K562 (cell line): ENCODE results near the gene UNC5B. TPM values are rescaled to one million over a fixed set of nuclear protein-coding genes. Genes with fewer than 3 reads are reported as not detected.

Experiments used
- CBX5 ChIP-seq: IDR thresholded peaks from 2 replicates; pipeline ENCODE4 v1.6.1; 2014; ENCODE audit warnings: low read depth, borderline replicate concordance
- ELF4 ChIP-seq: fragments of 450-650 bp; formaldehyde crosslinking; IDR thresholded peaks from 2 replicates; pipeline ENCODE4 v1.4.0; 2022; ENCODE audit warnings: missing genetic modification characterization
- EP400 ChIP-seq: fragments of 450-650 bp; IDR thresholded peaks from 2 replicates; pipeline ENCODE4 v1.6.1; 2017; ENCODE audit warnings: antibody characterized with exemption, mild to moderate bottlenecking, moderate library complexity
- ETV6 ChIP-seq, 3 experiments: fragments of 150-350 bp in 1 of 3; sonication (generic) in 1 of 3; formaldehyde crosslinking in 1 of 3; IDR thresholded peaks; 2 replicates each; pipeline versions ENCODE4 v1.6.1 to v1.8.0; 2014 to 2022; ENCODE audit warnings: borderline replicate concordance in 2 of 3, low read depth in 2 of 3, antibody characterized with exemption in 1 of 3, low read length in 1 of 3, mild to moderate bottlenecking in 1 of 3, missing genetic modification reagents in 1 of 3
- GATA2 ChIP-seq: sonication (generic); formaldehyde crosslinking; IDR thresholded peaks from 2 replicates; pipeline ENCODE4 v1.4.0; 2020; ENCODE audit warnings: mild to moderate bottlenecking, missing genetic modification reagents
- GATAD2A ChIP-seq: fragments of 450-650 bp; IDR thresholded peaks from 2 replicates; pipeline ENCODE4 v1.6.1; 2017
- ILK ChIP-seq: fragments of 450-650 bp; IDR thresholded peaks from 2 replicates; pipeline ENCODE4 v1.6.1; 2016; ENCODE audit warnings: missing genetic modification characterization, low read depth, mild to moderate bottlenecking, missing compliant biosample characterization, moderate library complexity, borderline replicate concordance
- KLF6 ChIP-seq: fragments of 250-450 bp; sonication (Bioruptor Pico); IDR thresholded peaks from 2 replicates; pipeline ENCODE4 v1.4.0; 2020; ENCODE audit warnings: mild to moderate bottlenecking, moderate library complexity, borderline replicate concordance
- LCOR ChIP-seq: sonication (generic); formaldehyde crosslinking; IDR thresholded peaks from 2 replicates; pipeline ENCODE4 v1.8.0; 2022; ENCODE audit warnings: mild to moderate bottlenecking, missing genetic modification reagents
- MYNN ChIP-seq, 2 experiments: sonication (generic); formaldehyde crosslinking in 1 of 2; IDR thresholded peaks; 2 replicates each; pipeline versions ENCODE4 v1.5.0 to v1.6.1; 2016 to 2020; ENCODE audit warnings: antibody characterized with exemption in 1 of 2, missing genetic modification reagents in 1 of 2
- NCOA1 ChIP-seq: fragments of 450-650 bp; IDR thresholded peaks from 2 replicates; pipeline ENCODE4 v1.6.1; 2016; ENCODE audit warnings: low read depth
- RCOR1 ChIP-seq, 2 experiments: IDR thresholded peaks; 2 replicates each; pipeline ENCODE4 v1.6.1; 2012; ENCODE audit warnings: low read depth in 2 of 2, low read length in 2 of 2, borderline replicate concordance in 1 of 2, improper control_type of control experiment in 1 of 2
- SMAD2 ChIP-seq: fragments of 150-350 bp; IDR thresholded peaks from 2 replicates; pipeline ENCODE4 v1.6.1; 2014; ENCODE audit warnings: low read depth, mild to moderate bottlenecking, low read length
- SNRNP70 ChIP-seq: fragments of 200-400 bp; formaldehyde crosslinking; optimal IDR thresholded peaks from 2 replicates; pipeline ENCODE3; 2017; ENCODE audit warnings: low read depth, low read length
- TCF3 ChIP-seq: sonication (generic); formaldehyde crosslinking; IDR thresholded peaks from 2 replicates; pipeline ENCODE4 v1.4.0; 2020; ENCODE audit warnings: mild to moderate bottlenecking, missing genetic modification reagents
- TEAD1 ChIP-seq, 2 experiments: fragments of 450-650 bp in 1 of 2; sonication (generic) in 1 of 2; formaldehyde crosslinking; IDR thresholded peaks; 2 replicates each; pipeline versions ENCODE4 v1.4.0 to v1.8.0; 2020 to 2022; ENCODE audit warnings: mild to moderate bottlenecking in 2 of 2, missing genetic modification reagents in 1 of 2
- TEAD4 ChIP-seq, 2 experiments: sonication (generic) in 1 of 2; formaldehyde crosslinking in 1 of 2; IDR thresholded peaks; 2 replicates each; pipeline versions ENCODE4 v1.6.1 to v1.8.0; 2012 to 2022; ENCODE audit warnings: borderline replicate concordance in 1 of 2, inconsistent platforms in 1 of 2, low read length in 1 of 2, mild to moderate bottlenecking in 1 of 2, missing genetic modification reagents in 1 of 2
- YBX1 ChIP-seq: fragments of 450-650 bp; IDR thresholded peaks from 2 replicates; pipeline ENCODE4 v1.7.1; 2016; ENCODE audit warnings: mild to moderate bottlenecking
- ZNF184 ChIP-seq: sonication (generic); formaldehyde crosslinking; IDR thresholded peaks from 2 replicates; pipeline ENCODE4 v1.5.0; 2020; ENCODE audit warnings: missing genetic modification reagents
- ZNF444 ChIP-seq: fragments of 250-450 bp; sonication (Bioruptor Pico); IDR thresholded peaks from 2 replicates; pipeline ENCODE4 v1.4.0; 2020; ENCODE audit warnings: mild to moderate bottlenecking, moderate library complexity
- ZNF764 ChIP-seq: fragments of 250-450 bp; sonication (Bioruptor Pico); IDR thresholded peaks from 2 replicates; pipeline ENCODE4 v1.4.0; 2020; ENCODE audit warnings: low read depth, mild to moderate bottlenecking, moderate library complexity
- polyA plus RNA-seq, 8 experiments: library from polyadenylated mRNA; depleted of rRNA in 4 of 8; stranded (reverse) in 5 of 8; unstranded in 3 of 8; fragments of >200 nt; fragmentation: Nextera tagmentation in 2 of 8; fragmentation: Illumina TruSeq in 1 of 8; extraction: Ambion mirVana in 2 of 8; extraction: Trizol in 1 of 8; gene quantifications; 2 replicates each; pipeline versions ENCODE4 v1.2.1 to v1.2.3, GENCODE V29; 2011 to 2014; ENCODE audit warnings: inconsistent platforms in 1 of 8, missing spikeins in 1 of 8
- total RNA-seq, 7 experiments: library from RNA; depleted of rRNA in 6 of 7; stranded (reverse); fragments of >200 nt in 6 of 7; fragmentation: Illumina TruSeq in 2 of 7; extraction: Trizol in 2 of 7; gene quantifications; 2 replicates each; pipeline versions ENCODE4 v1.2.1 to v1.2.3, GENCODE V29; 2011 to 2021; ENCODE audit warnings: low replicate concordance in 1 of 7
- TF ChIP-seq, protein P1 (sequence below), 2 experiments: fragments of 200-800 bp in 1 of 2; sonication (Bioruptor generic) in 1 of 2; sonication (generic) in 1 of 2; formaldehyde crosslinking in 1 of 2; IDR thresholded peaks in 1 of 2; conservative IDR thresholded peaks in 1 of 2; 2 replicates each; pipeline versions ENCODE4 v1.5.0 to v1.6.1; 2016 to 2020; ENCODE audit warnings: missing compliant biosample characterization in 1 of 2, missing genetic modification characterization in 1 of 2, missing genetic modification reagents in 1 of 2
- TF ChIP-seq, protein P2 (sequence below): sonication (generic); formaldehyde crosslinking; IDR thresholded peaks from 2 replicates; pipeline ENCODE4 v1.8.0; 2023; ENCODE audit warnings: mild to moderate bottlenecking, missing genetic modification reagents
- TF ChIP-seq, protein P3 (sequence below): fragments of 250-450 bp; sonication (Bioruptor Pico); IDR thresholded peaks from 2 replicates; pipeline ENCODE4 v1.8.0; 2021; ENCODE audit warnings: moderate library complexity, mild to moderate bottlenecking, inconsistent platforms
- TF ChIP-seq, protein P4 (sequence below): IDR thresholded peaks from 2 replicates; pipeline ENCODE4 v1.6.1; 2016; ENCODE audit warnings: missing genetic modification characterization, missing compliant biosample characterization

The UNC5B gene
- total and polyA plus RNA-seq, 9 of the 15 experiments (the other 6 are each of a cell fraction or from before 2014, with no cell fraction given), result 0.10 to 8.4 (median 2.1) TPM

DNA sequence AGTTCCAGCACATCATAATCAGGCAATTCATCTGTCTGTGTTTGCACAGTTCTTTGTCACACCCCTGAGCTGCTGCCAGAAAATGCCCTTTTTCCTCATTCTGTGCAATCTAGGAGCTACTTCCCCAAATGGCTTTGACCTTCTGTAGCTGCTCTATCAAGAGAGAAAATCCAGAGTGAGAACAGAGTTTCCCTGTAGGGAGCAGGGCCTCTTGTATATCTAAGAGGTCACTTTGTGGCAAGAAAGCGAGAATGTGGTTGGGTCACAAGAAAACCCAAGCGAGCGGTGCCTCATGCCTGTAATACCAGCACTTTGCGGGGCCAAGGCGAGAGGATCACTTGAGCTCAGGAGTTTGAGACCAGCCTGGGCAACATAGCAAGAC is 131.0 kb downstream of the UNC5B start (continued):
- TF ChIP-seq, protein P1, sequence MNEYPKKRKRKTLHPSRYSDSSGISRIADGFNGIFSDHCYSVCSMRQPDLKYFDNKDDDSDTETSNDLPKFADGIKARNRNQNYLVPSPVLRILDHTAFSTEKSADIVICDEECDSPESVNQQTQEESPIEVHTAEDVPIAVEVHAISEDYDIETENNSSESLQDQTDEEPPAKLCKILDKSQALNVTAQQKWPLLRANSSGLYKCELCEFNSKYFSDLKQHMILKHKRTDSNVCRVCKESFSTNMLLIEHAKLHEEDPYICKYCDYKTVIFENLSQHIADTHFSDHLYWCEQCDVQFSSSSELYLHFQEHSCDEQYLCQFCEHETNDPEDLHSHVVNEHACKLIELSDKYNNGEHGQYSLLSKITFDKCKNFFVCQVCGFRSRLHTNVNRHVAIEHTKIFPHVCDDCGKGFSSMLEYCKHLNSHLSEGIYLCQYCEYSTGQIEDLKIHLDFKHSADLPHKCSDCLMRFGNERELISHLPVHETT (CRISPR knock-in tag; conservative IDR thresholded peaks at IDR 0.05 in 1 of 2, IDR thresholded peaks at IDR 0.05 in 1 of 2), result 0 out of 4 replicates have a peak, but pooled peaks of 1 of the 2 experiments have one; percentile 21
- TF ChIP-seq EP400 (no peak), GATA2 (CRISPR knock-in tag) (peak; percentile 54), TEAD1 (CRISPR knock-in tag; IDR thresholded peaks at IDR 0.05) (peak in 1 of 2 experiments; percentile 40; a peak in 1 of 4 replicates), CBX5 (no peak), ETV6 (IDR thresholded peaks at IDR 0.05; ENCODE audit: borderline replicate concordance in 1 of 2, low read depth in 2 of 2, low read length in 1 of 2) (peak in 1 of 2 experiments; percentile 40; a peak in 1 of 4 replicates), ETV6 (CRISPR knock-in tag; IDR thresholded peaks at IDR 0.05; ENCODE audit: borderline replicate concordance) (no peak), ZNF764 (CRISPR knock-in tag) (no peak), TCF3 (peak; percentile 52; the same call in 1 of the 2 replicates), SNRNP70 (no peak), YBX1 (no peak), GATAD2A (no peak), MYNN (IDR thresholded peaks at IDR 0.05) (peak; percentile 88), MYNN (CRISPR knock-in tag; IDR thresholded peaks at IDR 0.05) (no peak), NCOA1 (no peak), TEAD4 (IDR thresholded peaks at IDR 0.05; ENCODE audit: low read length) (peak; percentile 63; the same call in 1 of the 2 replicates), TEAD4 (CRISPR knock-in tag; IDR thresholded peaks at IDR 0.05; ENCODE audit: borderline replicate concordance) (no peak), KLF6 (CRISPR knock-in tag) (no peak), SMAD2 (no peak), RCOR1 (IDR thresholded peaks at IDR 0.05; ENCODE audit: borderline replicate concordance in 1 of 2, low read depth in 2 of 2, low read length in 2 of 2) (peak; percentile 62 to 82; a peak in 3 of 4 replicates), LCOR (CRISPR knock-in tag) (peak; percentile 55; the same call in 1 of the 2 replicates), ILK (tag) (no peak), ZNF444 (CRISPR knock-in tag) (no peak), ELF4 (CRISPR knock-in tag) (no peak), ZNF184 (CRISPR knock-in tag) (no peak)
- TF ChIP-seq, protein P2, sequence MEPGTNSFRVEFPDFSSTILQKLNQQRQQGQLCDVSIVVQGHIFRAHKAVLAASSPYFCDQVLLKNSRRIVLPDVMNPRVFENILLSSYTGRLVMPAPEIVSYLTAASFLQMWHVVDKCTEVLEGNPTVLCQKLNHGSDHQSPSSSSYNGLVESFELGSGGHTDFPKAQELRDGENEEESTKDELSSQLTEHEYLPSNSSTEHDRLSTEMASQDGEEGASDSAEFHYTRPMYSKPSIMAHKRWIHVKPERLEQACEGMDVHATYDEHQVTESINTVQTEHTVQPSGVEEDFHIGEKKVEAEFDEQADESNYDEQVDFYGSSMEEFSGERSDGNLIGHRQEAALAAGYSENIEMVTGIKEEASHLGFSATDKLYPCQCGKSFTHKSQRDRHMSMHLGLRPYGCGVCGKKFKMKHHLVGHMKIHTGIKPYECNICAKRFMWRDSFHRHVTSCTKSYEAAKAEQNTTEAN, result peak; percentile 36; the same call in 1 of the 2 replicates
- TF ChIP-seq, protein P3, sequence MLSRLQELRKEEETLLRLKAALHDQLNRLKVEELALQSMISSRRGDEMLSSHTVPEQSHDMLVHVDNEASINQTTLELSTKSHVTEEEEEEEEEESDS (CRISPR knock-in tag), result no peak
- TF ChIP-seq, protein P4, sequence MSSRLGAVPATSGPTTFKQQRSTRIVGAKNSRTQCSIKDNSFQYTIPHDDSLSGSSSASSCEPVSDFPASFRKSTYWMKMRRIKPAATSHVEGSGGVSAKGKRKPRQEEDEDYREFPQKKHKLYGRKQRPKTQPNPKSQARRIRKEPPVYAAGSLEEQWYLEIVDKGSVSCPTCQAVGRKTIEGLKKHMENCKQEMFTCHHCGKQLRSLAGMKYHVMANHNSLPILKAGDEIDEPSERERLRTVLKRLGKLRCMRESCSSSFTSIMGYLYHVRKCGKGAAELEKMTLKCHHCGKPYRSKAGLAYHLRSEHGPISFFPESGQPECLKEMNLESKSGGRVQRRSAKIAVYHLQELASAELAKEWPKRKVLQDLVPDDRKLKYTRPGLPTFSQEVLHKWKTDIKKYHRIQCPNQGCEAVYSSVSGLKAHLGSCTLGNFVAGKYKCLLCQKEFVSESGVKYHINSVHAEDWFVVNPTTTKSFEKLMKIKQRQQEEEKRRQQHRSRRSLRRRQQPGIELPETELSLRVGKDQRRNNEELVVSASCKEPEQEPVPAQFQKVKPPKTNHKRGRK, result no peak
